OCI-LY3 (cell line): ENCODE results near the gene SFTPA1.
A peak's percentile ranks its signal among the peaks of the same experiment; 100 is the strongest.
"Not testable (repeated sequence)": the region's sequence is repeated elsewhere in the genome, so short reads cannot be mapped to it uniquely, and the experiment has no call there.

Source experiments
- H2AFZ ChIP-seq: fragments of 200-600, 300-600 bp; shearing (Covaris generic); 2 replicates; pipeline ENCODE4 v1.6.0; 2014; ENCODE audit warnings: antibody characterized with exemption, low read depth, low read length
- H3K27ac ChIP-seq: fragments of 200-600, 300-600 bp; sonication (generic); 2 replicates; pipeline ENCODE4 v1.5.1; 2014; ENCODE audit warnings: mild to moderate bottlenecking, low read length, moderate library complexity, mixed read lengths
- H3K27me3 ChIP-seq: fragments of 200-600, 300-600 bp; sonication (generic); 2 replicates; pipeline ENCODE4 v1.6.1; 2014; ENCODE audit warnings: low read depth, low read length, mixed read lengths
- H3K36me3 ChIP-seq: fragments of 200-600, 300-600 bp; sonication (generic); replicated peaks from 2 replicates; pipeline ENCODE3; 2014; ENCODE audit warnings: low read depth, low read length, mixed read lengths
- H3K4me1 ChIP-seq: fragments of 300-600, 200-600 bp; sonication (generic); 2 replicates; pipeline ENCODE4 v1.6.1; 2014; ENCODE audit warnings: low read length, mixed read lengths
- H3K4me2 ChIP-seq: fragments of 200-600, 300-600 bp; sonication (generic); 2 replicates; pipeline ENCODE4 v1.6.1; 2014; ENCODE audit warnings: low read length, mixed read lengths
- H3K4me3 ChIP-seq: fragments of 300-600, 200-600 bp; sonication (generic); 2 replicates; pipeline ENCODE4 v1.5.1; 2014; ENCODE audit warnings: antibody characterized with exemption, mild to moderate bottlenecking, low read length, moderate library complexity
- H3K79me2 ChIP-seq: fragments of 300-600, 200-600 bp; shearing (Covaris generic); 2 replicates; pipeline ENCODE4 v1.6.1; 2014; ENCODE audit warnings: mild to moderate bottlenecking, low read length, mixed read lengths
- H3K9ac ChIP-seq: fragments of 300-600, 200-600 bp; shearing (Covaris generic); 2 replicates; pipeline ENCODE4 v1.6.0; 2014; ENCODE audit warnings: mild to moderate bottlenecking, low read length, moderate library complexity
- H3K9me3 ChIP-seq: fragments of 200-600, 300-600 bp; shearing (Covaris generic); 2 replicates; pipeline ENCODE4 v1.6.1; 2014; ENCODE audit warnings: low read length, mixed read lengths; ENCODE audit not compliant: insufficient read depth
- H4K20me1 ChIP-seq: fragments of 200-600, 300-600 bp; sonication (generic); 2 replicates; pipeline ENCODE4 v1.6.1; 2016; ENCODE audit warnings: low read length, mixed read lengths; ENCODE audit not compliant: insufficient read depth
- EZH2phosphoT487 ChIP-seq: fragments of 200-600 bp; shearing (Covaris generic); IDR thresholded peaks from 2 replicates; pipeline ENCODE4 v1.6.1; 2018; ENCODE audit warnings: antibody characterized with exemption, mixed run types, low read depth
- TF ChIP-seq, protein P1 (sequence below): fragments of 200-600, 300-600 bp; sonication (generic); IDR thresholded peaks from 2 replicates; pipeline ENCODE4 v1.5.1; 2014; ENCODE audit warnings: antibody characterized with exemption, low read length, low read depth

Gene SFTPA1

DNA sequence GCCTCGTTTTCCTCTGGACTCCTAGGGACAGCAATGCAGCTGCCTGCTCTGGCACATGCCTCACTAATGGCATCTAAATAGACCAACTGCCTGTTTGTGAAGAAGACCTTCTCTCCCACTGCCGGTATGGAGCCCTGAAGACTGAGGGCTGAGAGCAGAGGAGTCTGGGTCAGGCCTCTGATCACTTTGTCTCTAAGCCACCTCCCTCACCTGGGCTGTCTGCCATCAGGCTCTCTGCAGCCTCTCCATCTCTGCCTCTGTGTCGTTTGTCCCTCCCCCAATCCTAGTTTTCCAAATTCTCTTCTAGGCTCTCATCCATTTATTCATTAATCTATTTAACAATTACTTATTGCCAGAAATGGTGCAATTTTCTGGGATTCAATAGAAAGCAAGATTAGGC, 15.2 kb upstream of the SFTPA1 start:
- Histone ChIP-seq H4K20me1 (no peaks in the 10 kb centered on the region), H3K79me2 (no peaks in the 10 kb centered on the region)

DNA sequence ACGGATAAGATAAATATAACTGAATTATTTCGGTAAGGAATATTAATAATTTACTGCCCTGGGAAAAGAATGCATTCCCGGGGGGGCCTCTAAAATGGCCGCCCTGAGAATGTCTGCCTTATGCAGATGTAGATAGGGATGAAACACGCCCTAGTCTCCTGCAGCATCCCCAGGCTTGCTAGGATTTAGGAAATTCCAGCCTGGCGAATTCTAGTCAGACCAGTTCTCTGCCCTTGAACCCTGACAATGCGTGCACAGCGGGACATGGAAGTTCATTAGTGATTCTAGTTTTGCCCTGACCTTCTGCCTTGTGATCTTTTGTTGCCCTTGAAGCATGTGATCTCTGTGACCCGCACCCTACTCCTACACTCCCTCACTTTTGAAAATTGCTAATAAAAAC, 11.1 kb upstream of the SFTPA1 start:
- not testable (repeated sequence) for H3K27me3 ChIP-seq, H3K9me3 ChIP-seq, H3K36me3 ChIP-seq, H3K27ac ChIP-seq, H3K4me2 ChIP-seq, H4K20me1 ChIP-seq, H3K79me2 ChIP-seq, H2AFZ ChIP-seq, H3K4me3 ChIP-seq, H3K9ac ChIP-seq
- H3K4me1 ChIP-seq = peaks cover 32% of the 10 kb centered on the region

More for the DNA sequence above, 15.2 kb upstream of the SFTPA1 start:
- Histone ChIP-seq H3K9ac (no peak overlapping the region), H3K4me1 (no peaks in the 10 kb centered on the region), H3K4me3 (no peak overlapping the region), H2AFZ (no peak overlapping the region), H3K4me2 (no peak overlapping the region), H3K27ac (no peak overlapping the region), H3K27me3 (no peaks in the 10 kb centered on the region), H3K9me3 (peaks cover 7% of the 10 kb centered on the region; the same call in 1 of the 2 replicates), H3K36me3 (no peaks in the 10 kb centered on the region)
- TF ChIP-seq EZH2phosphoT487 = no peak
- TF ChIP-seq, protein P1, sequence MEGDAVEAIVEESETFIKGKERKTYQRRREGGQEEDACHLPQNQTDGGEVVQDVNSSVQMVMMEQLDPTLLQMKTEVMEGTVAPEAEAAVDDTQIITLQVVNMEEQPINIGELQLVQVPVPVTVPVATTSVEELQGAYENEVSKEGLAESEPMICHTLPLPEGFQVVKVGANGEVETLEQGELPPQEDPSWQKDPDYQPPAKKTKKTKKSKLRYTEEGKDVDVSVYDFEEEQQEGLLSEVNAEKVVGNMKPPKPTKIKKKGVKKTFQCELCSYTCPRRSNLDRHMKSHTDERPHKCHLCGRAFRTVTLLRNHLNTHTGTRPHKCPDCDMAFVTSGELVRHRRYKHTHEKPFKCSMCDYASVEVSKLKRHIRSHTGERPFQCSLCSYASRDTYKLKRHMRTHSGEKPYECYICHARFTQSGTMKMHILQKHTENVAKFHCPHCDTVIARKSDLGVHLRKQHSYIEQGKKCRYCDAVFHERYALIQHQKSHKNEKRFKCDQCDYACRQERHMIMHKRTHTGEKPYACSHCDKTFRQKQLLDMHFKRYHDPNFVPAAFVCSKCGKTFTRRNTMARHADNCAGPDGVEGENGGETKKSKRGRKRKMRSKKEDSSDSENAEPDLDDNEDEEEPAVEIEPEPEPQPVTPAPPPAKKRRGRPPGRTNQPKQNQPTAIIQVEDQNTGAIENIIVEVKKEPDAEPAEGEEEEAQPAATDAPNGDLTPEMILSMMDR = no peak

DNA sequence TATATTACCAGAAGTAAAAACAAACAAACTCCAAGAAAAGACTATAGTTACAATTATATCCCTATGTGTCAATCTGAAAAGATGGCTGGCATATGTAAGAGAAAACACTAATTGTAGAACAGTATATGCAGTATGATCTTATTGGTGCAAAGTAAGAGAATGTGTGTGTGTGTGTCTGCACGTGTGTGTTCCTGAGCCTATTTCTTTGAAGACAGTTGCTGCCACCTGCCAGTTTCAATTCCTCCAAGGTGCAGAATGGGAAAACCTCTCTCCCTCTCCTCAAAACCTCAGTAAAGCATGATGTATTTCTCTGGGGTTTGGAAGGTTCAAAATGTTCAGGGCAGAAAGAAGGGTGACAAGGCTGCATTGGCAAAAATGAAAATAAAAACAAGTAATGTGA, 8.8 kb upstream of the SFTPA1 start:
- peak overlapping the region; percentile 58; the same call in 1 of the 2 replicates for H3K4me2 ChIP-seq
- H3K36me3 ChIP-seq = no peaks in the 10 kb centered on the region
- no peak overlapping the region for H3K4me3 ChIP-seq
- TF ChIP-seq, protein P1 = no peak; the same call in 1 of the 2 replicates
- no peak for TF ChIP-seq EZH2phosphoT487
- no peak overlapping the region for H3K9ac ChIP-seq
- no peak overlapping the region for H2AFZ ChIP-seq
- no peaks in the 10 kb centered on the region for H3K79me2 ChIP-seq
- no peaks in the 10 kb centered on the region for H3K27me3 ChIP-seq
- H3K9me3 ChIP-seq = peaks cover 7% of the 10 kb centered on the region; the same call in 1 of the 2 replicates
- H3K4me1 ChIP-seq = peaks cover 32% of the 10 kb centered on the region
- no peak overlapping the region for H3K27ac ChIP-seq
- no peaks in the 10 kb centered on the region for H4K20me1 ChIP-seq

DNA sequence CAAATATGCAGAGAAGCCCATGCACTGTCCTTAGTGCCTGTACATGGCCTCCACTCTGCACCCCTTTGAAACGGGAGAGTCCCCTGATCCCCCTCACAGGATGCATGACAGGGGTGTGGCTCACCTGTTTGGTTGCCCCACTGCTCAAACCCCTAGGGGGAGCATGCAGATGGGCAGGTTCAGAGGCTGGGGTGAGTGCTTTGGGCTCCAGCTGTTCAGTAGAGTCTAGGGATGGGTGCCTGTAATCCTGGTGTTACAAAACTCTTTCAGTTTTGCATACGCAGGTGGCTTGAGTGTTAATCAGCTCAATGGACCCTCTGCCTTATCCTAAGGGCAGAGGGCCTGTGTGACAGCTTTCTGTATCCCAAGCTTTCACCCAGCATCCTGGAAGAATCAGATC, 7.8 kb upstream of the SFTPA1 start:
- no peak overlapping the region for H3K4me2 ChIP-seq
- H2AFZ ChIP-seq = no peak overlapping the region
- H3K4me1 ChIP-seq = peaks cover 32% of the 10 kb centered on the region
- H3K79me2 ChIP-seq = no peaks in the 10 kb centered on the region
- H3K9ac ChIP-seq = no peak overlapping the region
- H3K36me3 ChIP-seq = no peaks in the 10 kb centered on the region
- no peaks in the 10 kb centered on the region for H4K20me1 ChIP-seq
- no peaks in the 10 kb centered on the region for H3K27me3 ChIP-seq
- no peak for TF ChIP-seq EZH2phosphoT487
- TF ChIP-seq, protein P1 = no peak
- no peak overlapping the region for H3K4me3 ChIP-seq
- no peak overlapping the region for H3K27ac ChIP-seq
- peaks cover 7% of the 10 kb centered on the region; the same call in 1 of the 2 replicates for H3K9me3 ChIP-seq

DNA sequence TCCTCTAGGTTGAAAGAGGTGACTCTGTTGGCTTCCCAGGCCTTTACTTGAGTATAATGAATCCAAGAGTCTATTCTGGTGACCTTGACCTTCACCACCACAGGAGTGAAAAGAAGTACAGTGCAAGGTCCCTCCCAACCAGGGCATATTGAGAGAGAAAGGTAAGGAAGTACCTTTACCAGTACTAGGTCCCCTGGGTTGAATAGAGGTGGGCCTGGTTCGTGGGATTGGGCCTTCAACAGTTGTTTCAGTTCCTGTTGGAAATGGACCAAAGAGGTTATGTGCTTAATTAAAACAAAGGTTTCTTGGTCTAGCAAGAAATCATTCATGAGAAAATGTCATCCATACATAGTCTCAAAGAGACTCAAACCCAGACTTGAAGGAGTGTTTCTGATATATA, 6.4 kb upstream of the SFTPA1 start:
- H3K9me3 ChIP-seq = no peaks in the 10 kb centered on the region
- H3K36me3 ChIP-seq = no peaks in the 10 kb centered on the region
- H3K4me2 ChIP-seq = no peak overlapping the region
- peaks cover 36% of the 10 kb centered on the region for H3K4me1 ChIP-seq
- no peak overlapping the region for H3K9ac ChIP-seq
- no peak overlapping the region for H3K4me3 ChIP-seq
- no peaks in the 10 kb centered on the region for H3K27me3 ChIP-seq
- no peak overlapping the region for H2AFZ ChIP-seq
- TF ChIP-seq, protein P1 = no peak
- TF ChIP-seq EZH2phosphoT487 = no peak
- no peaks in the 10 kb centered on the region for H3K79me2 ChIP-seq
- no peaks in the 10 kb centered on the region for H4K20me1 ChIP-seq
- no peak overlapping the region for H3K27ac ChIP-seq
